ENCODE results near the gene ARHGEF35. TPM values are rescaled to one million over a fixed set of nuclear protein-coding genes. Genes with fewer than 3 reads are reported as not detected.
"Not testable (repeated sequence)": the region's sequence is repeated elsewhere in the genome, so short reads cannot be mapped to it uniquely, and the experiment has no call there.

ARHGEF35 gene
- total RNA-seq, 2 donors from 2014 or later, result 9.5 to 18.4 TPM

GRCh38 chr7:144205306-144205705 lies 9.7 kb upstream of the ARHGEF35 start:
- not testable (repeated sequence) for H3K9me3 Mint-ChIP-seq; H3K36me3 Mint-ChIP-seq (ENCODE audit: low read depth); H3K27me3 Mint-ChIP-seq (ENCODE audit: insufficient read depth); H3K27ac Mint-ChIP-seq; H3K9me3 ChIP-seq (ENCODE audit: control insufficient read depth, low read length); H3K27ac ChIP-seq (ENCODE audit: low read depth, low read length); H3K4me1 ChIP-seq (ENCODE audit: control insufficient read depth, insufficient read depth, low read length); H3K4me1 Mint-ChIP-seq; H3K9ac ChIP-seq (ENCODE audit: extremely low read depth, low read length, poor library complexity, severe bottlenecking); H3K4me3 Mint-ChIP-seq; H3K36me3 ChIP-seq (ENCODE audit: control insufficient read depth, insufficient read depth, low read length); DNase-seq; H3K27me3 ChIP-seq (ENCODE audit: control insufficient read depth, insufficient read depth, low read length, poor library complexity, severe bottlenecking); H3K4me3 ChIP-seq (ENCODE audit: low read length)
- no CpG with 5 or more reads among the region's 5 CpGs for WGBS, 2 experiments (ENCODE audit: insufficient coverage in 1 of 2, insufficient read length in 1 of 2)

DNA sequence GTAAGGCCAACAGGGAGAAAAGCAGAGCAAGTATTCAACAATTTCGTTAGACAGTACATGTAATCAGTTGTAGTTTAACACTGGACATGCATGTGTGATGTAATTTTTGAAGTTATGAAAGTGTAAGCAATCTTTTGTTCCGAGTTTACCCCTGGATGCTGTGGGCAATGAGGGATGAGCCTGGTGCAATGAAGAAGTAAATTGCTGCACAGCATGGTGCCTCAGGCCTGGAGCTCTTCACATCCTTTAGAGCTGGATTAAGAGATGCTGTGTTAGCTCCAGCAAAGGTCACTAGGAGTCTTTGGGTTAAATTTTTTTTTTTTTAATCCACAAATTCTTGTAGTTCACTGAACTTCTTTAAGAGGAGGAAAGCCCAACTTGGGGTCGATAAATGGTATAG lies 7.5 kb upstream of the ARHGEF35 start:
- not testable (repeated sequence) for H3K4me1 Mint-ChIP-seq; H3K27ac Mint-ChIP-seq; H3K4me3 Mint-ChIP-seq; H3K9ac ChIP-seq (ENCODE audit: extremely low read depth, low read length, poor library complexity, severe bottlenecking); H3K27me3 Mint-ChIP-seq (ENCODE audit: insufficient read depth); H3K27me3 ChIP-seq (ENCODE audit: control insufficient read depth, insufficient read depth, low read length, poor library complexity, severe bottlenecking); H3K36me3 ChIP-seq (ENCODE audit: control insufficient read depth, insufficient read depth, low read length); H3K27ac ChIP-seq (ENCODE audit: low read depth, low read length); H3K9me3 ChIP-seq (ENCODE audit: control insufficient read depth, low read length); DNase-seq; H3K9me3 Mint-ChIP-seq; H3K4me1 ChIP-seq (ENCODE audit: control insufficient read depth, insufficient read depth, low read length); H3K4me3 ChIP-seq (ENCODE audit: low read length); H3K36me3 Mint-ChIP-seq (ENCODE audit: low read depth)
- WGBS, 2 experiments (ENCODE audit: insufficient coverage in 1 of 2, insufficient read length in 1 of 2), result no CpG with 5 or more reads among the region's 3 CpGs

DNA sequence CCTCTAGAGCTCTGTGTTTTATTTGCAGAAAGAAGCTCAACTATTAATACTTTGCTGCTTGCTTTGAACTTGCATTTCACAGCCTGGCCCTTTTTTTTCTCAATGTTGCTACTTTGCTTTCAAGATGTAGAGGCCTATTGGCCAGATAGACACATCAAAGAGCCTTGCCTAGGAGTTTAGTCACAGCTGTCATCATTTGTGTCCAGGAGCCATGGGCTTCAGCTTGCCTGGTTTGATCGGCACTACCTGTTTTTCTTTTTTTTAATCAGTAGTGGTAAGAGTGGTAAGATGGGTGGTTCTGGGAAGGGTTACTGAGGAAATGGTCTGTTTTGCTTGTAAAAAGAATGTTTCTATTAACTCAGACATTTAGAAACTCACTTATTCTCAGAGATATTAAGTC lies 6.3 kb upstream of the ARHGEF35 start:
- H3K36me3 Mint-ChIP-seq (ENCODE audit: low read depth); H3K4me3 Mint-ChIP-seq; H3K27me3 Mint-ChIP-seq (ENCODE audit: insufficient read depth); H3K27me3 ChIP-seq (ENCODE audit: control insufficient read depth, insufficient read depth, low read length, poor library complexity, severe bottlenecking); H3K27ac ChIP-seq (ENCODE audit: low read depth, low read length); H3K4me1 Mint-ChIP-seq; H3K4me1 ChIP-seq (ENCODE audit: control insufficient read depth, insufficient read depth, low read length); H3K9me3 ChIP-seq (ENCODE audit: control insufficient read depth, low read length); H3K27ac Mint-ChIP-seq; DNase-seq; H3K9me3 Mint-ChIP-seq; H3K36me3 ChIP-seq (ENCODE audit: control insufficient read depth, insufficient read depth, low read length); H3K4me3 ChIP-seq (ENCODE audit: low read length); H3K9ac ChIP-seq (ENCODE audit: extremely low read depth, low read length, poor library complexity, severe bottlenecking): not testable (repeated sequence)
- WGBS, 2 experiments (ENCODE audit: insufficient coverage in 1 of 2, insufficient read length in 1 of 2), result no CpG with 5 or more reads among the region's 1 CpG

GRCh38 chr7:144198934-144199333 lies 3.3 kb upstream of the ARHGEF35 start:
- H3K4me3 Mint-ChIP-seq; H3K9ac ChIP-seq (ENCODE audit: extremely low read depth, low read length, poor library complexity, severe bottlenecking); H3K4me1 ChIP-seq (ENCODE audit: control insufficient read depth, insufficient read depth, low read length); H3K36me3 ChIP-seq (ENCODE audit: control insufficient read depth, insufficient read depth, low read length); DNase-seq; H3K36me3 Mint-ChIP-seq (ENCODE audit: low read depth); H3K27me3 ChIP-seq (ENCODE audit: control insufficient read depth, insufficient read depth, low read length, poor library complexity, severe bottlenecking); H3K27ac Mint-ChIP-seq; H3K4me1 Mint-ChIP-seq; H3K9me3 ChIP-seq (ENCODE audit: control insufficient read depth, low read length); H3K4me3 ChIP-seq (ENCODE audit: low read length); H3K27me3 Mint-ChIP-seq (ENCODE audit: insufficient read depth); H3K27ac ChIP-seq (ENCODE audit: low read depth, low read length); H3K9me3 Mint-ChIP-seq: not testable (repeated sequence)
- WGBS, 2 experiments (ENCODE audit: insufficient coverage in 1 of 2, insufficient read length in 1 of 2), result 84% methylated on average over 1 of the region's 4 CpGs; no CpG with 5 or more reads in 1 of the 2 experiments

DNA sequence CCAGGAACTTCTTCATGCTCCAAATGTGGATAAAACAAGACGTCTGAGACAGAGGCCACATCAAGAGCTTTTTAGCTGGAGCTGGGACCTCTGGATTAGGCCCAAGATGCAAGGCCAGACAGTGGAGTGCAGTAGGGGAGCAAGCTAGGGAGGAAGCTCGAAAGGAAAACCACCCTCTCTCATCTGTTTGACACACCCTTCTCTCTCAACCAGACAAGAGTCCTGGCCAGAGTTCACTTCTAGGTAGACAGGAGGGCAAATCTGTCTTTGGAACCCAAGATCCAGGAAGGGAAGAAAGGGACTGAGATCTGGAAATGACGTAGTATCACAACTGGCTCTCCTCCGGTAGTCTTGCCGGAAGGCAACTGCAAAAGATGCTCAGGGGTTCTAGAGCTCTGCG lies 1.2 kb downstream of the ARHGEF35 start:
- not testable (repeated sequence) for H3K27me3 Mint-ChIP-seq (ENCODE audit: insufficient read depth); DNase-seq; H3K4me3 Mint-ChIP-seq; H3K36me3 Mint-ChIP-seq (ENCODE audit: low read depth); H3K9me3 ChIP-seq (ENCODE audit: control insufficient read depth, low read length); H3K4me1 Mint-ChIP-seq; H3K9ac ChIP-seq (ENCODE audit: extremely low read depth, low read length, poor library complexity, severe bottlenecking); H3K4me1 ChIP-seq (ENCODE audit: control insufficient read depth, insufficient read depth, low read length); H3K36me3 ChIP-seq (ENCODE audit: control insufficient read depth, insufficient read depth, low read length); H3K27ac ChIP-seq (ENCODE audit: low read depth, low read length); H3K27me3 ChIP-seq (ENCODE audit: control insufficient read depth, insufficient read depth, low read length, poor library complexity, severe bottlenecking); H3K4me3 ChIP-seq (ENCODE audit: low read length); H3K27ac Mint-ChIP-seq; H3K9me3 Mint-ChIP-seq
- WGBS, 2 experiments (ENCODE audit: insufficient coverage in 1 of 2, insufficient read length in 1 of 2), result no CpG with 5 or more reads among the region's 6 CpGs

DNA sequence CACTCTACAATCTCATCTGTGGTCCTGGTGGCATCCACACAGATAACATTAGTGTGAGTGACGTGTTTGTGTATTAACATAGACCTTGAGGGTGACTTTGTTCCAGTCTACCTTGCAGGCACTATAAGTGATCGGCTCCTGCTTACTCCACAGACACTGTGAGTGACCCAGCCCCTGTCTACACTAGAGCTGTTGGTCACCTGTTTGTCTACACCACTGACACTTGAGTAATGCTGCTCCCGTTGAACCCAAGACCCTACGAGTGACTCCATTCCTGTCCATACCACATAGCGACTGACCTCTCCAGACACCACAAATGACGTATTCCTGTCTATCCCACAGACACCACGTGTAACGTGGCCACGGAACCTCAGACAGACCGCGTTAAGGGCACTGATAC lies 1.9 kb downstream of the ARHGEF35 start:
- not testable (repeated sequence) for H3K27ac ChIP-seq (ENCODE audit: low read depth, low read length); H3K36me3 Mint-ChIP-seq (ENCODE audit: low read depth); H3K4me1 Mint-ChIP-seq; H3K27ac Mint-ChIP-seq; DNase-seq; H3K4me3 ChIP-seq (ENCODE audit: low read length); H3K9me3 ChIP-seq (ENCODE audit: control insufficient read depth, low read length); H3K27me3 Mint-ChIP-seq (ENCODE audit: insufficient read depth); H3K4me1 ChIP-seq (ENCODE audit: control insufficient read depth, insufficient read depth, low read length); H3K36me3 ChIP-seq (ENCODE audit: control insufficient read depth, insufficient read depth, low read length); H3K9ac ChIP-seq (ENCODE audit: extremely low read depth, low read length, poor library complexity, severe bottlenecking); H3K9me3 Mint-ChIP-seq; H3K4me3 Mint-ChIP-seq; H3K27me3 ChIP-seq (ENCODE audit: control insufficient read depth, insufficient read depth, low read length, poor library complexity, severe bottlenecking)
- no CpG with 5 or more reads among the region's 11 CpGs for WGBS, 2 experiments (ENCODE audit: insufficient coverage in 1 of 2, insufficient read length in 1 of 2)

DNA sequence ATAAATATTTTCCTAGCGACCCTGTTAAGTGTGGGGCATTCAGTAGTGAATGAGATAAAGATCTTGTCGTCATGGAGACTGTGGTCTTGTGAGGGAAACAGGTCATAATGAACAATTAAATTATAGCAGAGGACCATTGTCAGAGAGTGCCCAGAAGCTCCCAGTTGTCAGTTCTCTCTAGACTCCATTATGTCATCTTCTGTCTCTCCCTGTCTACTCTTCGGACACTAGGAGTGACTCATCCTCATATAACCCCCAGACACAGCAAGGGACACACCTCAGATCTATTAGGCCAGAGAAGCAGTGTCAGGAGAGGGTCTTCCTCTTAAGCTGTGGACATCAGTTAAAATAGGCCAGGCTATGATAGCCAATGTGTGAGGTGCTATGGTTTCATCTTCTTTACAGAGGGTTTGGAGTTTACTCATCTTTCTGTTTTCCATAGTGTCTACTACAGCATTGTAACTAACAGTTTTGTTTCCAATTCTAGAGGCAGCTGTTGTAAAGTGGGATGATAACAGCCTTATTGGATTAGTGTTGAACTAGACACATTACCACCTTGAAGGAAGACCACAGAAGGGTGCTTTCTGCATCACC lies 7.0 kb downstream of the ARHGEF35 start:
- not testable (repeated sequence) for H3K27me3 Mint-ChIP-seq (ENCODE audit: insufficient read depth); H3K4me3 ChIP-seq (ENCODE audit: low read length); DNase-seq; H3K36me3 Mint-ChIP-seq (ENCODE audit: low read depth); H3K9me3 Mint-ChIP-seq; H3K9me3 ChIP-seq (ENCODE audit: control insufficient read depth, low read length); H3K4me3 Mint-ChIP-seq; H3K4me1 Mint-ChIP-seq; H3K27ac ChIP-seq (ENCODE audit: low read depth, low read length); H3K27ac Mint-ChIP-seq; H3K27me3 ChIP-seq (ENCODE audit: control insufficient read depth, insufficient read depth, low read length, poor library complexity, severe bottlenecking); H3K36me3 ChIP-seq (ENCODE audit: control insufficient read depth, insufficient read depth, low read length); H3K9ac ChIP-seq (ENCODE audit: extremely low read depth, low read length, poor library complexity, severe bottlenecking); H3K4me1 ChIP-seq (ENCODE audit: control insufficient read depth, insufficient read depth, low read length)
- WGBS, 2 experiments (ENCODE audit: insufficient coverage in 1 of 2, insufficient read length in 1 of 2), result no CpG with 5 or more reads among the region's 3 CpGs

All from endodermal cell (in vitro differentiated cells).